Epithelial cell of proximal tubule (primary cell): ENCODE data around the gene FES. TPM values are rescaled to one million over a fixed set of nuclear protein-coding genes. Genes with fewer than 3 reads are reported as not detected.
"Not testable (repeated sequence)": the region's sequence is repeated elsewhere in the genome, so short reads cannot be mapped to it uniquely, and the experiment has no call there.

Experiments used
- DNase-seq: peaks from one replicate; pipeline ENCODE4 v3.0.0-alpha.2; 2011; ENCODE audit warnings: low read depth
- H3K4me3 ChIP-seq: 2 replicates; pipeline ENCODE4 v1.5.1; 2011; ENCODE audit warnings: low read depth, mild to moderate bottlenecking, low read length
- CTCF ChIP-seq: conservative IDR thresholded peaks from 2 replicates; pipeline ENCODE4 v1.5.1; 2012; ENCODE audit warnings: low read depth, mild to moderate bottlenecking, low read length
- total RNA-seq: library from RNA; depleted of rRNA; stranded (reverse); fragments of >200 nt; gene quantifications from 2 replicates; pipeline ENCODE4 v1.2.3, GENCODE V29; 2015

FES gene
- total RNA-seq, 1 donor from 2014 or later = 24.6 TPM

GRCh38 chr15:90891346-90891949 is 7.1 kb downstream of the FES start:
- TF ChIP-seq CTCF = no peak
- no peak overlapping the region for H3K4me3 ChIP-seq
- no peak for DNase-seq

- H3K4me3 ChIP-seq = no peak overlapping the region
- no peak for TF ChIP-seq CTCF
- no peak for DNase-seq
Measured at GRCh38 chr15:90892023-90892422, 7.7 kb downstream of the FES start.

GRCh38 chr15:90892498-90893174 is 8.3 kb downstream of the FES start:
- no peak overlapping the region for H3K4me3 ChIP-seq
- no peak for TF ChIP-seq CTCF
- DNase-seq = no peak

- TF ChIP-seq CTCF = peak; percentile 7
- H3K4me3 ChIP-seq = no peak overlapping the region
- no peak for DNase-seq
Measured at GRCh38 chr15:90893175-90894090, 9.1 kb downstream of the FES start.

GRCh38 chr15:90895571-90896117 is 11.3 kb downstream of the FES start:
- no peak overlapping the region for H3K4me3 ChIP-seq

GRCh38 chr15:90897131-90897655 is 12.9 kb downstream of the FES start:
- DNase-seq, H3K4me3 ChIP-seq: not testable (repeated sequence)

More at GRCh38 chr15:90895571-90896117, 11.3 kb downstream of the FES start:
- DNase-seq = no peak
- no peak for TF ChIP-seq CTCF
